NCI-H1436 (cell line): Measurements from ENCODE around the gene MGAT5.

Source experiments
- DNase-seq: peaks from one replicate; lab custom pipeline; 2025; lab: John Stamatoyannopoulos, UW

The MGAT5 gene

GRCh38 chr2:134231965-134232340, 21.9 kb upstream of the MGAT5 start:
- DNase-seq, result no peak

GRCh38 chr2:134232461-134232860, 21.4 kb upstream of the MGAT5 start:
- DNase-seq, result no peak

- DNase-seq, result no peak
Measured at GRCh38 chr2:134232868-134233727, 20.8 kb upstream of the MGAT5 start.

- DNase-seq, result no peak
Measured at GRCh38 chr2:134233728-134234136, 20.1 kb upstream of the MGAT5 start.

GRCh38 chr2:134234535-134234934, 19.3 kb upstream of the MGAT5 start:
- no peak for DNase-seq

GRCh38 chr2:134235510-134236144, 18.2 kb upstream of the MGAT5 start:
- no peak for DNase-seq

- DNase-seq, result no peak
Measured at GRCh38 chr2:134238371-134238770, 15.5 kb upstream of the MGAT5 start.

- no peak for DNase-seq
Measured at GRCh38 chr2:134240061-134240460, 13.8 kb upstream of the MGAT5 start.

GRCh38 chr2:134241911-134242310, 12.0 kb upstream of the MGAT5 start:
- DNase-seq, result no peak

GRCh38 chr2:134243244-134243643, 10.6 kb upstream of the MGAT5 start:
- DNase-seq, result no peak

GRCh38 chr2:134244086-134244485, 9.8 kb upstream of the MGAT5 start:
- no peak for DNase-seq

- DNase-seq, result no peak
Measured at GRCh38 chr2:134244587-134244986, 9.3 kb upstream of the MGAT5 start.

- DNase-seq, result peak; percentile 43
Measured at GRCh38 chr2:134245340-134245984, 8.4 kb upstream of the MGAT5 start.

GRCh38 chr2:134246154-134246874, 7.6 kb upstream of the MGAT5 start:
- DNase-seq, result no peak

GRCh38 chr2:134247679-134248078, 6.2 kb upstream of the MGAT5 start:
- DNase-seq, result no peak

GRCh38 chr2:134248913-134249312, 5.0 kb upstream of the MGAT5 start:
- no peak for DNase-seq

- DNase-seq, result no peak
Measured at GRCh38 chr2:134249755-134250154, 4.1 kb upstream of the MGAT5 start.

GRCh38 chr2:134250840-134251461, 2.9 kb upstream of the MGAT5 start:
- DNase-seq, result no peak

GRCh38 chr2:134252092-134252750, 1.7 kb upstream of the MGAT5 start:
- DNase-seq, result peak; percentile 60

GRCh38 chr2:134253117-134253704, 661 bp upstream of the MGAT5 start:
- DNase-seq, result no peak

- DNase-seq, result no peak
Measured at GRCh38 chr2:134254824-134255223, 952 bp downstream of the MGAT5 start.
